Adipocyte (in vitro differentiated cells): ENCODE data around the gene TRRAP.

Experiments
- DNase-seq: peaks from one replicate; pipeline ENCODE4 v3.0.0-alpha.2; 2015; ENCODE audit warnings: low read depth
- H3K27me3 ChIP-seq: replicated peaks from 2 replicates; pipeline ENCODE4 v1.7.0; 2013; ENCODE audit warnings: mild to moderate bottlenecking, low read length, moderate library complexity; ENCODE audit not compliant: control insufficient read depth, insufficient read depth
- H3K36me3 ChIP-seq: 2 replicates; pipeline ENCODE4 v1.7.0; 2013; ENCODE audit warnings: low read length, mild to moderate bottlenecking, moderate library complexity; ENCODE audit not compliant: control insufficient read depth, insufficient read depth, severe bottlenecking
- H3K4me1 ChIP-seq: 2 replicates; pipeline ENCODE4 v1.7.0; 2013; ENCODE audit warnings: mild to moderate bottlenecking, low read length, moderate library complexity; ENCODE audit not compliant: control insufficient read depth, insufficient read depth
- H3K4me3 ChIP-seq: 2 replicates; pipeline ENCODE4 v1.7.0; 2013; ENCODE audit warnings: mild to moderate bottlenecking, low read length, moderate library complexity
- H3K9ac ChIP-seq: 2 replicates; pipeline ENCODE4 v1.7.0; 2013; ENCODE audit warnings: mild to moderate bottlenecking, low read length, moderate library complexity
- H3K9me3 ChIP-seq: 2 replicates; pipeline ENCODE4 v1.7.0; 2013; ENCODE audit warnings: mild to moderate bottlenecking, low read length, moderate library complexity; ENCODE audit not compliant: control insufficient read depth

The TRRAP gene

GRCh38 chr7:99011341-99011705, 133.0 kb downstream of the TRRAP start:
- Histone ChIP-seq H3K4me1 (peaks cover 8% of the 10 kb centered on the region), H3K36me3 (peaks cover 80% of the 10 kb centered on the region)
- DNase-seq = no peak

GRCh38 chr7:99011706-99012404, 133.5 kb downstream of the TRRAP start:
- Histone ChIP-seq H3K36me3 (peaks cover 80% of the 10 kb centered on the region), H3K4me3 (no peak overlapping the region), H3K9ac (no peak overlapping the region), H3K27me3 (no peaks in the 10 kb centered on the region), H3K4me1 (peaks cover 8% of the 10 kb centered on the region), H3K9me3 (no peaks in the 10 kb centered on the region)
- no peak for DNase-seq

More at GRCh38 chr7:99011341-99011705, 133.0 kb downstream of the TRRAP start:
- no peak overlapping the region for H3K4me3 ChIP-seq
- no peaks in the 10 kb centered on the region for H3K9me3 ChIP-seq
- H3K27me3 ChIP-seq = no peaks in the 10 kb centered on the region
- H3K9ac ChIP-seq = no peak overlapping the region

DNA sequence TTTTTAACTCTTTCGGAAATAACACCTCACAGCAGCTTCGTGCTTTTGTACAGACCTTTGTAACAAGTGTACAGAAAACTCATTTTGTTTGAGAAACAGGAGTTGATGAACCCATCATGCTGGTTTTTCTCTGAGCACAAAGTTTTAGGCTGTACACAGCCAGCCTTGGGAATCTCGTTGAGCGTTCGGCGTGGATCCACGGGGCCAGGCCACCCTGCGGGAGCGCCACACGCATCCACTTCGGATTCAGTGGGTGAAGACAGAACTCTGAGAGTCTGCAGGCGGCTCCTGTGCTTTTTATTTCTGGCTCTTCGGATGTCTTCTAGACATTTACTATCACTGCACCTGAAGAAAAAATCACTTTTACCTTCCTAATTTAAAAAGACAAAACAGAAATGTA, 134.4 kb downstream of the TRRAP start:
- Histone ChIP-seq H3K9me3 (no peaks in the 10 kb centered on the region), H3K4me1 (peaks cover 8% of the 10 kb centered on the region), H3K36me3 (peaks cover 79% of the 10 kb centered on the region), H3K27me3 (no peaks in the 10 kb centered on the region), H3K4me3 (no peak overlapping the region), H3K9ac (no peak overlapping the region)
- DNase-seq = no peak

DNA sequence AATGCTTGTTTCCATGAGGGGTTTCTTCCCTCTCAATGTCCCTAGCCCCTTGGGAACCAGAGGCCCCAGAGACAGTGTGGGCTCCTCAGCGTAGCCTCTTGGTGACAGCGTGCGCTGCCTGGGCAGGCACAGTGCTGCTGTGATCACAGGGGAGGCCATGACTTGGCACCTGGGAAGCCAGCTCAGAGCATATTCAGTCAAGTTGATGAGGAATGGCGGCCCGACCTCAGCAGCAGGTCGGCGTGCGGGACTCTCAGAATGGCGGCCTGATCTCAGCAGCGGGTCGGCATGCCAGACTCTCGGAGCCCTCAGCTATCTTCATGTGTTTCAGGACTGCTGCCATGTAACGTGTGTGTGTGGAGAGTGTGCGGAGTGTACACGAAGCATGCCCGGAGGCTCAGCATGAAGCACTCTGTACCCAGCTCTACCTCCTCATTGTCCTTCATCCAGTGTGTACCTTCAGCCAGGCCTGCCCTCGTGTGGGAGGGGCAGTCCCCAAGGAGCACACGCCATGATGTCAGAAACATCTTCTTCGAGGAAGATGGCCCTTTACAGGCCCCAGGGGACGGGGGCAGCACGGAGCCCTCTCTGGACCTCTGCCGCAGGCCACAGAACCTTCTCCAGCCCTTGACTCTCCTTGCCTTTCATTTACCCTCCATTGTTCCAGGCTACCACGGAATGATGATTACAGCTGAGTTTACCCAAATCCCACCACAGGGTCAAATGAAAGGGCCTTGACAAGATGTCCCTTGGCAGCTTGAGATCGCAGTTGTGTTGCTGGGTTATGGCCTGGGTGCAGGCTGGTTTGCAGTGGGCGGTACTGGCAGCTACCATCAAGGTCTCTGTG, 135.2 kb downstream of the TRRAP start:
- H3K4me1 ChIP-seq = peaks cover 8% of the 10 kb centered on the region
- no peaks in the 10 kb centered on the region for H3K27me3 ChIP-seq
- no peak for DNase-seq
- H3K4me3 ChIP-seq = no peak overlapping the region
- no peaks in the 10 kb centered on the region for H3K9me3 ChIP-seq
- no peak overlapping the region for H3K9ac ChIP-seq
- H3K36me3 ChIP-seq = peaks cover 75% of the 10 kb centered on the region

GRCh38 chr7:99014113-99014985, 136.0 kb downstream of the TRRAP start:
- H3K4me1 ChIP-seq = peaks cover 2% of the 10 kb centered on the region
- H3K36me3 ChIP-seq = peaks cover 69% of the 10 kb centered on the region
- DNase-seq = no peak
- no peaks in the 10 kb centered on the region for H3K27me3 ChIP-seq
- no peak overlapping the region for H3K4me3 ChIP-seq
- H3K9me3 ChIP-seq = no peaks in the 10 kb centered on the region
- no peak overlapping the region for H3K9ac ChIP-seq

GRCh38 chr7:99016196-99016595, 137.9 kb downstream of the TRRAP start:
- Histone ChIP-seq H3K36me3 (peaks cover 70% of the 10 kb centered on the region), H3K4me1 (no peaks in the 10 kb centered on the region), H3K4me3 (no peak overlapping the region), H3K9me3 (no peaks in the 10 kb centered on the region), H3K9ac (no peak overlapping the region), H3K27me3 (no peaks in the 10 kb centered on the region)
- no peak for DNase-seq

GRCh38 chr7:99019523-99020412, 141.4 kb downstream of the TRRAP start:
- peaks cover 23% of the 10 kb centered on the region for H3K4me1 ChIP-seq
- no peak for DNase-seq
- H3K36me3 ChIP-seq = peaks cover 34% of the 10 kb centered on the region
- no peak overlapping the region for H3K9ac ChIP-seq
- H3K27me3 ChIP-seq = no peaks in the 10 kb centered on the region
- no peaks in the 10 kb centered on the region for H3K9me3 ChIP-seq
- H3K4me3 ChIP-seq = no peak overlapping the region

DNA sequence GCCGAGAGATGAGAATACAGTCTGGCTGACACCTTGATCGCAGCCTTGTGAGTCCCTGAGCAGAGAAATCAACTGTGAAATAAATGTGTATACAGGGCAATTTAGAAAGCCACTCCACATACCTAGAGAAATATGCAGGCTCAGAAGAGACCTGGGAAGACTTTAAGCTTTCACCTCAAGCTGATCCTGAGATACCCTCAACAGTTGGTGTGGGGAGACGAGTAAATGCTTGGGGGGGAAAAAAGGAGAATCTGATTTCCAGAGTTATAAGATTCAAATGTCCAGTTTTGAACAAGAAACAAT, 142.0 kb downstream of the TRRAP start:
- H3K4me3 ChIP-seq = no peak overlapping the region
- H3K9ac ChIP-seq = no peak overlapping the region
- no peaks in the 10 kb centered on the region for H3K9me3 ChIP-seq
- no peak for DNase-seq
- H3K4me1 ChIP-seq = peaks cover 26% of the 10 kb centered on the region
- no peaks in the 10 kb centered on the region for H3K27me3 ChIP-seq
- peaks cover 28% of the 10 kb centered on the region for H3K36me3 ChIP-seq

GRCh38 chr7:99021941-99022560, 143.7 kb downstream of the TRRAP start:
- no peak overlapping the region for H3K4me3 ChIP-seq
- H3K9ac ChIP-seq = no peak overlapping the region
- peaks cover 26% of the 10 kb centered on the region for H3K4me1 ChIP-seq
- no peak for DNase-seq
- peaks cover 18% of the 10 kb centered on the region for H3K36me3 ChIP-seq
- H3K9me3 ChIP-seq = no peaks in the 10 kb centered on the region
- no peaks in the 10 kb centered on the region for H3K27me3 ChIP-seq

- H3K9ac ChIP-seq = no peak overlapping the region
- no peak overlapping the region for H3K4me3 ChIP-seq
- H3K27me3 ChIP-seq = no peaks in the 10 kb centered on the region
- peak; percentile 35 for DNase-seq
- H3K36me3 ChIP-seq = peaks cover 32% of the 10 kb centered on the region
- peaks cover 26% of the 10 kb centered on the region for H3K4me1 ChIP-seq
- H3K9me3 ChIP-seq = no peaks in the 10 kb centered on the region
These were observed 145.7 kb downstream of the TRRAP start for GRCh38 chr7:99024066-99024465.
